ENCODE data around the gene STRIP2.

- no peak for TF ChIP-seq CTCF (IDR thresholded peaks at IDR 0.05)
- no peak for TF ChIP-seq EZH2 (IDR thresholded peaks at IDR 0.05; ENCODE audit: borderline replicate concordance, insufficient read depth, low read depth, low read length, poor library complexity, severe bottlenecking)
Observed at GRCh38 chr7:129466796-129467195, 32.6 kb downstream of the STRIP2 start.
